Naive thymus-derived CD8-positive, alpha-beta T cell (primary cell): Measurements from ENCODE around the gene AMOTL2. TPM values are rescaled to one million over a fixed set of nuclear protein-coding genes. Genes with fewer than 3 reads are reported as not detected.

Source experiments
- ATAC-seq, 2 donors: fragments of 150-1000 bp; cut with Tn5 transposase in 1 of 2; sonication (Bioruptor Pico), chemical (Tn5 transposase) in 1 of 2; 1 replicate in 1 of 2; 2 replicates in 1 of 2; pipeline ENCODE4 v1.10.0; 2021; ENCODE audit warnings: mild to moderate bottlenecking in 2 of 2, moderate library complexity in 2 of 2
- POLR2A ChIA-PET: fragments of 350-600 bp; sonication (Branson Sonifier 250); formaldehyde crosslinking; loops from one replicate; lab custom pipeline; 2021; ENCODE audit warnings: antibody characterized with exemption; lab: Charles Lee
- DNase-seq, 10 donors: peaks; one replicate each; pipeline versions ENCODE4 v3.0.0 to v3.0.0-alpha.2; 2020 to 2022
- H3K27ac Mint-ChIP-seq, 10 donors: one replicate each; pipeline ENCODE4 v1.8.0; 2020 to 2022; ENCODE audit warnings: mild to moderate bottlenecking in 10 of 10, mixed read lengths in 10 of 10, moderate library complexity in 4 of 10, inconsistent platforms in 1 of 10
- H3K27me3 Mint-ChIP-seq, 5 donors: one replicate each; pipeline ENCODE4 v1.8.0; 2021 to 2022; ENCODE audit warnings: mixed read lengths in 5 of 5
- H3K36me3 Mint-ChIP-seq, 3 donors: one replicate each; pipeline ENCODE4 v1.8.0; 2020 to 2022; ENCODE audit warnings: mixed read lengths in 3 of 3, mild to moderate bottlenecking in 2 of 3, inconsistent platforms in 1 of 3
- H3K4me1 Mint-ChIP-seq, 4 donors: one replicate each; pipeline ENCODE4 v1.8.0; 2021 to 2022; ENCODE audit warnings: mixed read lengths in 4 of 4
- H3K4me3 Mint-ChIP-seq, 10 donors: one replicate each; pipeline ENCODE4 v1.8.0; 2020 to 2022; ENCODE audit warnings: mild to moderate bottlenecking in 10 of 10, mixed read lengths in 10 of 10, moderate library complexity in 6 of 10, inconsistent platforms in 1 of 10
- H3K9me3 Mint-ChIP-seq, 9 donors: one replicate each; pipeline ENCODE4 v1.8.0; 2020 to 2022; ENCODE audit warnings: mixed read lengths in 9 of 9, mild to moderate bottlenecking in 3 of 9, inconsistent platforms in 1 of 9, moderate library complexity in 1 of 9
- microRNA-seq: library from miRNA; unstranded; fragments of <30 nt; microRNA quantifications from one replicate; pipeline ENCODE4 v1.2.0, GENCODE V29; 2022; ENCODE audit warnings: borderline microRNAs expressed
- polyA plus RNA-seq, 3 donors: library from polyadenylated mRNA; unstranded; fragments of 300-500 nt; fragmentation: Illumina TruSeq; gene quantifications; one replicate each; pipeline ENCODE4 v1.2.3, GENCODE V29; 2021
- total RNA-seq, 8 experiments: library from RNA in 2 of 8; stranded (reverse) in 2 of 8; gene quantifications; one replicate each; pipeline ENCODE4 v1.2.3 and lab custom pipeline; 2021 to 2026

The AMOTL2 gene
- total and polyA plus RNA-seq, 5 experiments from 2014 or later, result not detected

DNA sequence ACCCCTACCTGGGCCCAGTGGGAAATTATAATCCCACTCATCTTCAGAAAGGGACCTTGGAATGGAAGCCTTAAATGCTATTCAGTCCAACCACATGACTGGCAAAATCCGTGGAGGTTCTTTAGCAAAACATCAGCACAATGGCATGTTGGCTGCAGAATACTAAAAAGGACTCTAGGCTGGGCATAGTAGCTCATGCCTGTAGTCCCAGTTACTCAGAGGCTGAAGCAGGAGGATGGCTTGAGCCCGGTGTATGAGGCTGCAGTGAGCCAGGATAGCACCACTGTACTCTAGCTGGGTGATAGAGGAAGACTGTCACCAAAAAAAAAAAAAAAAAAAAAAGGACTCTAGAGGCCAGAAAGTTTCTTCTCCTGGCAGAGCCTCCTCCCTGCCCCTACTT is 63.0 kb downstream of the AMOTL2 start:
- H3K27ac Mint-ChIP-seq, result no peak overlapping the region
- H3K27me3 Mint-ChIP-seq, result peaks cover 22 to 56% (median 30%) of the 10 kb centered on the region in 5 donors
- no peaks in the 10 kb centered on the region for H3K36me3 Mint-ChIP-seq
- DNase-seq (no peak), ATAC-seq (no peak)
- no peak overlapping the region for H3K4me3 Mint-ChIP-seq
- POLR2A ChIA-PET, result no interaction called here
- H3K4me1 Mint-ChIP-seq, result peaks cover 0 to 16% (median 8%) of the 10 kb centered on the region in 4 donors
- H3K9me3 Mint-ChIP-seq, result no peaks in the 10 kb centered on the region

DNA sequence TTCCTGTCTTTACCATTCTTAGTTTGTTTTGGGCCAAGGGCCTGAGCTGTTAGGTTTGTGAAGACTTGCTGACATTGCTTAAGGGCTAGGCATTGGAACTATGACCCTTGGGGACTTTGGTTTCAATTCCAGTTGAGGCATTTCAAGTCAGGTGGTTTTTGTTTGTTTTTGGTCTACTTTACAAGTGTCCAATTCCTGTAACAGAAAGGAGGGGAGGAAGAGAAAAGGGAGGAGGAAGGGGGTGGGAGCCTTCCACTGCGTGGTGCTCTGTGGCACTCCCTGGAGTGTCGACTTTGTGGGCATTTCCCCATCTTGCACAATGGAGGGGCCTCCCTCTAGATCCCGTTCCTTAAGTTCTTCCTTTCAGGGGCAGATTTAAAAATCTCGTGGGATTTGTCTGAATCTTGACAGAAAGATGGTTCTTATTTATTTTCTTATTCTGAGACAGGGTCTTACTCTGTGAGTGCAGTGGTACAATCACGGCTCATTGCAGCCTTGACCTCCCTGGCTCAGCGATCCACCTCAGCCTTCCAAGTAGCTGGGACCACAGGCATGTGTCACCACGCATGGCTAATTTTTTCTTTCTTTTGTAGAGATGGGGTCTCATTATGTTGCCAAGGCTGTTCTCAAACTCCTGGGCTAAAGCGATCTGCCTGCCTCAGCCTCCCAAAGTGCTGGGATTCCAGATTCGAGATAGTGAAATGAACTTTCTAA is 64.1 kb downstream of the AMOTL2 start:
- H3K9me3 Mint-ChIP-seq, result no peaks in the 10 kb centered on the region
- DNase-seq (no peak), ATAC-seq (no peak)
- H3K36me3 Mint-ChIP-seq, result no peaks in the 10 kb centered on the region
- H3K27me3 Mint-ChIP-seq, result peaks cover 23 to 57% (median 35%) of the 10 kb centered on the region in 5 donors
- H3K4me1 Mint-ChIP-seq, result peaks cover 0 to 16% (median 8%) of the 10 kb centered on the region in 4 donors
- no peak overlapping the region for H3K27ac Mint-ChIP-seq
- POLR2A ChIA-PET, result no interaction called here
- H3K4me3 Mint-ChIP-seq, result no peak overlapping the region

DNA sequence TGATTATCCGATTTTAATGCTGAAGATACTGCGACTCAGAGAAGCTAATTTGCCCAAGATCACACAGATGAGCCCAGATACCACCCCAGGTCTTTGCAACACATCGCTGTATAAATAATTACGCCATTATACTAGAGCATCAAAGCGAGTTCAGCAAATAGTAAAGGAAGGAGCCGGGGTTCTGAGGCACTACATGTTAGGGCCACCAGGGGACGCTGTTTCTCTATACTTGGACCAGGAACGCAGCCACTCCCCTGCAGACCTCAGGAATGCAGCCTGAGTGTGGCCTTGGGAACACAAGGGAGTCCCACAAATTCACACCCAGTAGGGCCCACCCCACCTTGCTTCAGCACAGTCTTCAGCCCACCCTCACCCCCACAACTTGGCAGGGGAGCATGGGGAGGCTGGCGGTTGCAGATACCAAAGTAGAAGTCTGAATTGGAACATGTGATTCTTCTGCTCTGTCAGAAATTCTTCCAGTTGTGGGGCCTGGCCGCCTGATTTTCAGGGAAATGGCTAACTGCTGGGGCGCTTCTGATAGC is 65.8 kb downstream of the AMOTL2 start:
- H3K9me3 Mint-ChIP-seq, result no peaks in the 10 kb centered on the region
- no peak overlapping the region for H3K27ac Mint-ChIP-seq
- H3K36me3 Mint-ChIP-seq, result no peaks in the 10 kb centered on the region
- peak overlapping the region in 5 of 10 donors; percentile 20 to 67 (median 48) for H3K4me3 Mint-ChIP-seq
- H3K27me3 Mint-ChIP-seq, result peaks cover 12 to 46% (median 29%) of the 10 kb centered on the region in 5 donors
- DNase-seq (peak; percentile 50 to 77 (median 72)), ATAC-seq (peak; percentile 92 to 94)
- POLR2A ChIA-PET, result interaction anchor here (0.7 to 1.2 kb wide), 2 partner anchors 91 to 165 kb away, joined by 3 read pairs; no protein-coding TSS in a partner anchor
- peaks cover 0 to 13% (median 6%) of the 10 kb centered on the region in 4 donors for H3K4me1 Mint-ChIP-seq

DNA sequence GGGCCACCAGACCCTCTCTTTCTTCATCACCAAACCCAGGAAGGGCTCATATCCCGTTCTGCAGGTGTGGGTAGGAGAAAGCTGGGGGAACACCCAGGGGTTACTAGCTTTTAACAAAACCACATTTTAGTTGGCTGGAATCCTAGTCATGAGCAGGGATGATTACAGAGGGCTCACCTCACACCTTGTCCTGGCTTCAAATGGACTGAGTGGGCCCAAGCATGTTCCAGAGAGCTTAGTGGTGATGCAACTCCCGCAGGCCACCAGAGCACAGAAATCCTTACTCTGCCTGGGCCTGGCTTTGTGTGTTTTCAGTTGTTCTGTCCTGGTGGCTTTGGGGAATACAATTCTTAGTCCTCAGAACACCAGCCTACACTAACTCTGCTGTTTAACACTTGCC is 66.8 kb downstream of the AMOTL2 start:
- Mint-ChIP-seq H3K9me3 (no peaks in the 10 kb centered on the region), H3K4me1 (peaks cover 0 to 6% (median 4%) of the 10 kb centered on the region in 4 donors), H3K27me3 (peaks cover 12 to 45% (median 27%) of the 10 kb centered on the region in 5 donors), H3K4me3 (no peak overlapping the region), H3K27ac (no peak overlapping the region), H3K36me3 (no peaks in the 10 kb centered on the region)
- no peak for DNase-seq
- ATAC-seq, result no peak
- POLR2A ChIA-PET, result no interaction called here

DNA sequence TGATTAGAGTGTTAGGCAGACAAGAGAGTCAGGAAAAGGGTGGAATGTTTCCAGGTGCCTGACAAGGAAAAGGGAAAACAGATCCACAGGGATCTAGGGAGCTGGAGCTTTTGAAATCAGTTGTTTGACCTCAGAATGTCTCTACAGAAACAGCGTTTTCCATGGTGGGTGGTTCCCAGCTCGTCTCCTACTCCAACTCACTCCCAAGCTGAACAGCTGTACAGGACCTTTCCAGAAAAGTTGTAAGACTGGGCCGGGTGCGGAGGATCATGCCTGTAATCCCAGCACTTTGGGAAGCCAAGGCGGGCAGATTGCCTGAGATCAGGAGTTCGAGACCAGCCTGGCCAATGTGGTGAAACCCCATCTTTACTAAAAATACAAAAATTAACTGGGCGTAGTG is 67.9 kb downstream of the AMOTL2 start:
- H3K27ac Mint-ChIP-seq, result peak overlapping the region in 1 of 10 donors; percentile 61
- H3K4me3 Mint-ChIP-seq, result no peak overlapping the region
- peaks cover 8 to 45% (median 24%) of the 10 kb centered on the region in 5 donors for H3K27me3 Mint-ChIP-seq
- H3K9me3 Mint-ChIP-seq, result no peaks in the 10 kb centered on the region
- POLR2A ChIA-PET, result no interaction called here
- H3K4me1 Mint-ChIP-seq, result peaks cover 0 to 6% (median 3%) of the 10 kb centered on the region in 4 donors
- no peaks in the 10 kb centered on the region for H3K36me3 Mint-ChIP-seq
- no peak for DNase-seq
- ATAC-seq, result no peak

Small RNAs within 50 kb of the gene (microRNA-seq; reads per million reads assigned to microRNA genes)
- not detected for gene MIR6827

Other genes starting within 250 kb of the AMOTL2 start
- gene RYK, start 123.6 kb downstream of the AMOTL2 start, total RNA-seq, result 10 to 100 TPM; 57.2 to 59.2 TPM
- gene RYK, start 123.6 kb downstream of the AMOTL2 start, polyA plus RNA-seq, result 10 to 100 TPM in 1 of 3 donors, 1 to 10 TPM in 2; 6.3 to 15.6 (median 9.6) TPM
- gene ANAPC13, start 111.5 kb upstream of the AMOTL2 start, total RNA-seq, result 10 to 100 TPM; 36.1 to 36.4 TPM
- gene ANAPC13, start 111.5 kb upstream of the AMOTL2 start, polyA plus RNA-seq, result 10 to 100 TPM; 88.9 to 96.1 (median 90.5) TPM
- 10 to 100 TPM; 33.0 to 40.1 TPM for gene CEP63, start 111.6 kb upstream of the AMOTL2 start, total RNA-seq
- 10 to 100 TPM; 16.2 to 32.2 (median 26.0) TPM for gene CEP63, start 111.6 kb upstream of the AMOTL2 start, polyA plus RNA-seq